Amniotic stem cell (primary cell): Measurements from ENCODE around the gene IGFLR1.
A peak's percentile ranks its signal among the peaks of the same experiment; 100 is the strongest.
"Not testable (repeated sequence)": the region's sequence is repeated elsewhere in the genome, so short reads cannot be mapped to it uniquely, and the experiment has no call there.

Experiments used
- DNase-seq: peaks from one replicate; lab custom pipeline; 2025; lab: John Stamatoyannopoulos, UW

The IGFLR1 gene

GRCh38 chr19:35724132-35724531 is 18.1 kb downstream of the IGFLR1 start:
- DNase-seq = not testable (repeated sequence)

GRCh38 chr19:35723671-35724070 is 18.6 kb downstream of the IGFLR1 start:
- DNase-seq = no peak

DNA sequence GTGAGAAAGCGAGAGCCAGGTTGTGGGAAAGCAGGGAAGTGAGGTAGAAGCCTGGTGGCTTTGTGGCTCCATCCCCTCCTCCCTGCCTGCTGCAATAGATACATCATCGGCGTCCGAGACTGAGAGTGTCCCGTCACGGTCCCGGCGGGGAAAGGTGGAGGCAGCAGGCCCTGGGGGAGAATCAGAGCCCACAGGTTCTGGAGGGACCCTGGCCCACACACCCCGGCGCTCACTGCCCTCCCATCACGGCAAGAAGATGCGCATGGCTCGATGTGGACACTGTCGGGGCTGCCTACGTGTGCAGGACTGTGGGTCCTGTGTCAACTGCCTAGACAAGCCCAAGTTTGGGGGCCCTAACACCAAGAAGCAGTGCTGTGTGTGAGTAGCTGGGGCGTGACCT is 19.4 kb downstream of the IGFLR1 start:
- no peak for DNase-seq

GRCh38 chr19:35722461-35722860 is 19.8 kb downstream of the IGFLR1 start:
- DNase-seq = no peak

GRCh38 chr19:35721374-35721773 is 20.9 kb downstream of the IGFLR1 start:
- no peak for DNase-seq

- no peak for DNase-seq
Measured at GRCh38 chr19:35720648-35721047, 21.6 kb downstream of the IGFLR1 start.

- DNase-seq = no peak
Measured at GRCh38 chr19:35720163-35720524, 22.1 kb downstream of the IGFLR1 start.

DNA sequence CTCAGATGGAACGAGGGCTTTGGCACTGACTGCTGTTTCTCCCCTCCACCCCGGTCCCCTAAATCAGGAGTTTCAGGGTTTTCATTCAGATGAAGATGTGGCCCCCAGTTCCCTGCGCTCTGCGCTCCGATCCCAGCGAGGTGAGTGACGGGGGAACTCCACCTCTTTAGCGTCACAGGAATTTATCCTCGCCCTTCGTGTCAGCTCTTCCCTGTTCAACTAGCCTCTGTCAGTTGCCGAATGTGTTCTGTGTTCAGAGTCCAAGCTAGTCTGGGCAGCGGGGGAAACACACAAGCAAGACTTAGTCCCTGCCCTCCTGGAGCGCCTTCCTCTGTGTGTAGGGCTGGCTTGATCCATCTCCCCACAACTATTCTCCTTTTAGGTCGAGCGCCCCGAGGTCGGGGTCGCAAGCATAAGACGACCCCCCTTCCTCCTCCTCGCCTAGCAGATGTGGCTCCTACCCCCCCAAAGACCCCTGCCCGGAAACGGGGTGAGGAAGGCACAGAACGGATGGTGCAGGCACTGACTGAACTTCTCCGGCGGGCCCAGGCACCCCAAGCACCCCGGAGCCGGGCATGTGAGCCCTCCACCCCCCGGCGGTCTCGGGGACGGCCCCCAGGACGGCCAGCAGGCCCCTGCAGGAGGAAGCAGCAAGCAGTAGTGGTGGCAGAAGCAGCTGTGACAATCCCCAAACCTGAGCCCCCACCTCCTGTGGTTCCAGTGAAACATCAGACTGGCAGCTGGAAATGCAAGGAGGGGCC is 22.7 kb downstream of the IGFLR1 start:
- no peak for DNase-seq

DNA sequence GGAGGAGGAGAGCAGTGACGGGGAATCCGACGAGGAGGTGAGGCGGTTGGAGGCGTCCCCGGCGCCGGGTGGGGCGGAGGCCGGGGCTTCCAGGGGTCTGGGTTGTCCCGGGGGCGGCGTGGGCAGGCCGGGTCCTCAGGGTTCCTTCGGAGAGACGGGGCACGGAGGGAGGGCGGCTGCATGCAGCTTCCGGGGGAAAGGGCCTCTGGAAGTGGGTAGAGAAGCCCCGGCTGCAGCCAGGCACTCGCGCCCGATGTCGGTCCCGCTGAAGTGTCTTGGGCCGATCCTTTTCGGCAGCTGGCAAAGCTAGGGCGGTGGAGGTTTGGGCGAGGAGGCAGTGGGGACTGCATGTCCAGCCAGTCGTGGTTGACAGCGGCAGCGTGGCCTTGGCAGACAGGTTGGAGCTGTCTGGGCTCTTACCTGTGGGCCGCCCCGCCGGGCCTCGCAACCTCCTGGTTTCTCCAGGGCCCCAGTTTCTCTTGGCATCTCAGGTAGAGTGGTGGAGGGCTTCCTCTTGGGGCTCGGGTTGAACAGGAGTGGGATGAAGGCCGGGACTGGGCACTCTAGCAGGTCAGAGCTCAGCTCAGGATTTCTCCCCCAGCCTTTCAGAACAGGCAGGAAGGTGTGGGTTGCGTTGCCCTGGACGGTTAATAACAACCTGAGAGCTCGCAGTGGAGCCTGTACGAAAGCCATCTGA is 23.8 kb downstream of the IGFLR1 start:
- no peak for DNase-seq

GRCh38 chr19:35717665-35718344 is 24.4 kb downstream of the IGFLR1 start, which contains the start of gene KMT2B:
TSS of gene KMT2B (plus strand) at chr19:35718003. CDS start at chr19:35718019, 16 bp downstream.
- peak; percentile 90 for DNase-seq

DNA sequence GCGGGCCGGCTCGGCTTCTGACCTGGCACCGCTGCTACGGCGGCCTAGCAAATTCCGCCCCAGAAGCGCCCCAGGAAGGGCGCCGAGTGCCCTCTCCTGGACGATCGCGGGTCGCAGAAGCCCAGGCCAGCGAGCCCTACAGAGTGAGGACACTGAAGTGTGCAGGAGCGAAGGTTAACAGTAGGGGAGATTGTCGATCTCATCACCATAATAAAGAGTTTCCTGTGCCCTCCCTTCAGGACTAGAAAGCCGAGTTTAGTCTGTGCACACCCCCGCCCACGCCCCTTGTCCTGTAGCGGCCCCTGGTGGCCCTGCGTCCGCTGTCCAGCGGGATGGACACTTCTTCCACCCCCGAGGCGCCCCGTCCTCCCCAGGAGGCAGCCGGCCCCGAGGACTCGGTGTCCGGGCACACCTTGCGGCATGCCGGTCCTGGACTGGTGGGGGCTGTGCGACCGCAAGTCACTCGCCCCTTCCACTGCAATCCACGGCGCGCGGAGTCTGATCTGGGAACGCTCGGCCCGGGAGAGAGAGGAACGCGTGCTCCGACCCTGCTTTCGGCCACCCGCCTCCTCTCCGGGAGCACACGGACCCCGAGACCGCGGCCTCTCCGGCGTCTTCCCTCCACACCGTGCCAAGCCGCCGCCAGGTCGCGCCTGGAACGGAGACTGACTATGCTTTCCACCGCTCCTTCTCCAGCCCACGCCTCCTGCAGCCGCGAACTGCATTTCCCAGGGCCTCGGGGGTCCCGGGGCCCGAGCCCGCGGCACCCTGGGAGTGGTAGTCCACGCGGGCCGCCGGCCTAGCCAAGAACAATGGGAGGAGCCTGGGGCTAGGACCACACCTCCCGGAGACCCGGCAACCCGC is 25.2 kb downstream of the IGFLR1 start:
- DNase-seq = peak; percentile 69

DNA sequence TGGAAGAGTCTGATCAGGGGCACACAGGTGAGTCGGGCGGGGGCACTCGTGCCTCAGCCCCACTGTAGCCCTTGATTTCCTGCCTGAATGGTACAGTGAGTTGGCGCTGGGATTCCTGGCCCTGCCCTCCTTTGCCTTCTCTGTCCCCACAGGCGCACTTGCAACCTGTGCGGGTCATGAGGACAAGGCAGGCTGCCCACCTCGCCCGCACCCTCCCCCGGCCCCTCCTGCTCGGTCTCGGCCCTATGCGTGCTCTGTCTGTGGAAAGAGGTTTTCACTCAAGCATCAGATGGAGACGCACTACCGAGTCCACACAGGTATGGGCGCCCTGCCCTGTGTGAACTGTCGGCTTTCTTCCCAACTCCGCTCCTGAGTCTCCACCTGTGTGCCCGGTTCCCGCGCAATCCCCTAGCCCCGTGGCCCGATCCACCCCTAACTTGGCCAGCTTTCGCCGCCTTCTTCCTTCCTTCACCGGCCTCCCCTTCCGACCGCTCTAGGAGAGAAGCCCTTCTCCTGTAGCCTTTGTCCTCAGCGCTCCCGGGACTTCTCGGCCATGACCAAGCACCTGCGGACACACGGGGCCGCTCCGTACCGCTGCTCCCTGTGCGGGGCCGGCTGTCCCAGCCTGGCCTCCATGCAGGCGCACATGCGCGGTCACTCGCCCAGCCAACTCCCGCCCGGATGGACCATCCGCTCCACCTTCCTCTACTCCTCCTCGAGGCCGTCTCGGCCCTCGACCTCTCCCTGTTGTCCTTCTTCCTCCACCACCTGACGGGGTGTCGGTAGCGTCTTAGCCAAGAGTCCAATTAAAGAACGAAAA is 26.1 kb downstream of the IGFLR1 start:
- DNase-seq = no peak

DNA sequence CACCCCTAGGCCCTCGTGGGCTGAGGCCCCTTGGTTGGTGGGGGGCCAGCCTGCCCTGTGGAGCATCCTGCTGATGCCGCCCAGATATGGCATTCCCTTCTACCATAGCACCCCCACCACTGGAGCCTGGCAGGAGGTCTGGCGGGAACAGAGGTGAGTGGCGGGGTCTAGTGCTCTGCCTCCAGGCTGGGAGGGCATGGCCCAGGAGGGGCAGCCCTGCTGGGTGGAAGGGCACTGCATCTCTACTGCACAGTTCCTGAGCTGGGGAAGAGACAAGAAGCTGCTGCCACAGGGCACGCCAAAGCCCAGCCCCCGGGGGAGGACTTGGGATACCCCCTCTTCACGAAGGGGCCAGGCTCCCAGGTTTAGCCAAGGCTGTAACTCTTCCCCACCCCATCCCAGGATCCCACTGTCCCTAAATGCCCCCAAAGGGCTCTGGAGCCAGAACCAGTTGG is 26.9 kb downstream of the IGFLR1 start:
- DNase-seq = no peak

DNA sequence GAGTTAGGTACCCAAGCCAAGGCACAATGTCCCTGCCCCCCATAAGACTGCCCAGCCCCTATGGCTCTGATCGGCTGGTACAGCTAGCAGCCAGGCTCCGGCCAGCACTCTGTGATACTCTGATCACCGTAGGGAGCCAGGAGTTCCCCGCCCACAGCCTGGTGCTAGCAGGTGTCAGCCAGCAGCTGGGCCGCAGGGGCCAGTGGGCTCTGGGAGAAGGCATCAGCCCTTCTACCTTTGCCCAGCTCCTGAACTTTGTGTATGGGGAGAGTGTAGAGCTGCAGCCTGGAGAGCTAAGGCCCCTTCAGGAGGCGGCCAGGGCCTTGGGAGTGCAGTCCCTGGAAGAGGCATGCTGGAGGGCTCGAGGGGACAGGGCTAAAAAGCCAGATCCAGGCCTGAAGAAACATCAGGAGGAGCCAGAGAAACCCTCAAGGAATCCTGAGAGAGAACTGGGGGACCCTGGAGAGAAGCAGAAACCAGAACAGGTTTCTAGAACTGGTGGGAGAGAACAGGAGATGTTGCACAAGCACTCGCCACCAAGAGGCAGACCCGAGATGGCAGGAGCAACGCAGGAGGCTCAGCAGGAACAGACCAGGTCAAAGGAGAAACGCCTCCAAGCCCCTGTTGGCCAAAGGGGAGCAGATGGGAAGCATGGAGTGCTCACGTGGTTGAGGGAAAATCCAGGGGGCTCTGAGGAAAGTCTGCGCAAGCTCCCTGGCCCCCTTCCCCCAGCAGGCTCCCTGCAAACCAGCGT is 27.5 kb downstream of the IGFLR1 start:
- DNase-seq = no peak

DNA sequence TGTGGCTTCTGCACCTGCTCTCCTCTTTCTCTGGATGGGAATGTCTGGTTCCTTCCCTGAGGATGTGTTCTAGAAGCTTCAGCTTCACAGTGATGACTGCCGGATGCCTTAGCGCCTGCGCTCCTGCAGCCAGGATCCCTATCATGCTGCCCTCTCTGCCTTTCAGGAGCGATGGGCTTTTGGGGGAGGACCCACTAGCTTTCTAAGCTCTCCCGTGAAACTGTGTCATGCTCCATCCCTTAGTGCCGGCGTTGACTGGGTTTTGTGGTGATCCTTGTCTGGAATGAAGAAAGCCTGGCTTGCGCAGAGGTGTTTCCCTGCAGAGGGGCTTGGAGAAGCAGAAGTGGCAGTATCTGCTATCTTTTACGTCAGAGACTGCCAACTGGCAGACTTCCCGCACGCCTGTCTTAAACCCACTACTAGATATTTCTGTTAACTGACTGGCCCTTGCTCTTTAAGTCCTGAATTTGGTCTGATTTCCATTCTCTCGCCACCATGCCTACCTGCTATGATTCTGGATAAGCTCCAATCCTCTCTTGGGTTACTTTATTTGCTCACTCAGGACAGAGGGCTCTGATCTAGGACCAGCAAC is 28.3 kb downstream of the IGFLR1 start:
- DNase-seq = no peak

DNA sequence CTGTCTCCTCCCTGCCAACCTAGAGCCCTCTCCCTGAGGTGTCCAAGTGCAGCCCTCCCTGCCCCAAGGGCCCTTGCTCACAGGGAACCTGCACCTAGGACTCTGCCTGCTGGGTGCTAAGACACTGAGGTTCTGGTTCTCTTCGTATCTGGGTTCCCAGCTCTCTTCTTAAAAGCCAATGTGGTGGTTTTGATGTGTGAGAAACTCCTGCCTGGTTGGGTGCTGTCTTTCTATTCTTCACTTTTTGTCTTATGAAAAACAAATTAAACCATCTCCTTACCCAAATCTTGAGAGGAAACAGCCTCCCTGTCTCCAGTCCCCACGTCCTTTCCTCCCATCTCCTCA is 28.8 kb downstream of the IGFLR1 start:
- DNase-seq = no peak

DNA sequence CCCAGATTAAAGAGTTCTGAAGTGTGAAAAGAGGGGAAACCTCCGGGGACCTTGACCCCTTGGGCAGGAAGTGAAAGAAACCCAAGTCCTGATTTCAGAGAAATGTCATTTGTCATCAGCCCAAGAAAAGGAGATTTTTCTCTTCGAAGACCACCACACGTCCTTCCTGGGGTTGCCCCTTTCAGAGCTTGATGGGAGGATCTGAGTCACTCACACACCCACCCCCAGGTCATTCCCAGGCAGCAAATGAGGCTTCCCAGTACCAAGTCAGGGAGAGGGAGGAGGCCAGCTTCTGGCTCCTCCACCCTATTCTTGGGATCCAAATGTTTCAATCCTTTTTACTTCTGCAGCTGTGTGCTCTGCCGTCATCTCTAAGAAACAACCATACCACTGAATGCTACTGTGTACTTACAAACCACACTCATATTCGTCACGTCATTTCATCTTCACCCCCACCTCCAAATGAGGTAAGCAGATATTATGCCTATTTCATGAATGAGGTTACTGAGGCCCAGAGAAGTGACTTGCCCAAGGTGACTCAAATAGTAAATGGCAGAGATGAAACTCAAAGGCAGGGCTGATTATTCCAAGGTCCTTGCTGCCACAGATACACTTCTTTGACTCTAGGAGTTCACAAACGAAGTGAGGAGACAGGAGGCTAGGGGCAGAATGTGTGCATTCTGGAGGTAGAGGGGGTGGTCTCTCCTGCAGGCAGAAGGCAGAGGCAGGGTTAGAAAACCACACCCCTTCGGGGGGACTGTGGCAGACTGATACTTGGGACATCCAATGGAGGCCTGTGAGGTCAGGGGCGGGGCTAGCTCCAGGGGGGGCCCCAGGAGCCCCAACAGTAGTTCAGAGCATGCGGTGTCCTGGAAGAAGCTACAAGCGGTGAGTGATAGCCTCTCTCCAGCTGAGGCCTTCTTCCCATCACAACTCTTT is 29.4 kb downstream of the IGFLR1 start:
- no peak for DNase-seq

GRCh38 chr19:35710784-35711723 is 31.2 kb downstream of the IGFLR1 start:
- DNase-seq = no peak
